Uterus (tissue), 4 donors: ENCODE data around the gene SYTL2. TPM values are rescaled to one million over a fixed set of nuclear protein-coding genes. Genes with fewer than 3 reads are reported as not detected.
A peak's percentile ranks its signal among the peaks of the same experiment; 100 is the strongest.

Source experiments
- DNase-seq, 2 donors: peaks; one replicate each; pipeline ENCODE4 v3.0.0-alpha.2; 2019 to 2020
- H3K27ac ChIP-seq, 2 donors: fragments of 200-600 bp; sonication (generic); 1 replicate in 1 of 2; 2 replicates in 1 of 2; pipeline ENCODE4 v1.5.1; 2016 to 2018
- H3K27me3 ChIP-seq, 2 donors: fragments of 200-600 bp; sonication (generic); one replicate each; pipeline ENCODE4 v1.5.1; 2018 to 2019; ENCODE audit warnings: control low read depth in 1 of 2
- H3K36me3 ChIP-seq, 2 donors: fragments of 200-600 bp; sonication (generic); one replicate each; pipeline ENCODE4 v1.5.1; 2019; ENCODE audit warnings: control low read depth in 1 of 2
- H3K4me1 ChIP-seq, 2 donors: fragments of 200-600 bp; sonication (generic); one replicate each; pipeline ENCODE4 v1.5.1; 2018 to 2019; ENCODE audit warnings: control low read depth in 1 of 2
- H3K4me3 ChIP-seq, 2 donors: fragments of 200-600 bp; sonication (generic); 1 replicate in 1 of 2; 2 replicates in 1 of 2; pipeline ENCODE4 v1.5.1; 2018 to 2019; ENCODE audit warnings: mild to moderate bottlenecking in 1 of 2
- H3K9me3 ChIP-seq, 2 donors: fragments of 200-600 bp; sonication (generic); one replicate each; pipeline ENCODE4 v1.5.1; 2019; ENCODE audit warnings: control low read depth in 1 of 2
- POLR2A ChIP-seq, 2 donors: fragments of 450-650 bp; IDR thresholded peaks; one replicate each; pipeline ENCODE4 v1.6.1; 2016; ENCODE audit warnings: antibody characterized with exemption in 2 of 2, mild to moderate bottlenecking in 1 of 2, moderate library complexity in 1 of 2
- intact Hi-C: fragments of 100-400 bp; cut with DNase I; formaldehyde crosslinking; loops from one replicate; pipeline ENCODE4 v1.15.1; 2023; ENCODE audit warnings: low total_unique reads
- total RNA-seq, 4 donors: library from RNA; depleted of rRNA in 3 of 4; stranded (reverse); fragments of >200 nt in 3 of 4; gene quantifications; one replicate each; pipeline versions ENCODE4 v1.1.0 to v1.2.4, GENCODE V29; 2014 to 2023
- TF ChIP-seq, protein P1 (sequence below), 4 experiments: fragments of 200-600 bp in 2 of 4; fragments of 450-650 bp in 2 of 4; sonication (generic) in 2 of 4; IDR thresholded peaks; one replicate each; pipeline ENCODE4 v1.5.1; 2016 to 2019; ENCODE audit warnings: antibody characterized with exemption in 4 of 4, mild to moderate bottlenecking in 2 of 4, moderate library complexity in 1 of 4
- donor health status: DM: yes; HTN: yes; CAD: no.

The SYTL2 gene
- total RNA-seq, 4 donors from 2014 or later, result 33.0 to 77.4 (median 39.7) TPM

DNA sequence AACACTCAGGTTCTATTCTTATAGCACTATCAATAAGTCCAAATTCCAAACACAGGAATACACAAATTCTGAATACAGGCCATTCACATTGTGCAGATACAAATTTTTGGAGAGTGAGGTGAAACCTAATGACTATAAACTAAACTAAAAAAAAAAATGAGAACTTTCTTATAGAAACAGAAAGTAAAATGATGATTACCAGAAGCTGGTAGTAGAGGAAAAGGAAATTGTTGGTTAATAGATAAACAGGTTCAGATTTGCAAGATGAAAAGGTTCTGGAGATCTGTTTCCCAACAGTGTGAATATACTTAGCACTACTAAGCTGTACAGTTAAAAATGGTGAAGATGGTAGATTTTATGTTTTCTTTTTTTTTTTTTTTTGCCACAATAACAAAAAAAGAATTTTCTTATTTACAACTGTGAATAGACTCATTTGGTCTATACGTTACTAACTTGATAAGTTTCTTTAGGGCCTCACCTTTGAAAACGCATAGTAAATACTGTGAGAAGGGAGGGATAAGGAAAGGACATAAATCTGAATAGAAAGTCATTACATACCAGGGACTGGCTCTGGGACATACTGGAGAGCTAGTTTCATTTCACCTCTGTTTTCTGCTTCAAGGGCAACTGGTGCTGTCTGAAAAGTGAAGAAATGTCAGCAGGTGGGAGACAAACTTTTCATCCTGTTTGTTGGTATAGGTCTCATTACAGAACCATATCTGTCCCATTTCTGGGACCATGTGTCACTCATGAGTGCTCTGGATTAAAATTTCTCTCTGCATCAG, 110.8 kb downstream of the SYTL2 start:
- no peaks in the 10 kb centered on the region for H3K36me3 ChIP-seq
- no peak overlapping the region for H3K4me3 ChIP-seq
- DNase-seq, result no peak
- no peak overlapping the region for H3K27ac ChIP-seq
- no peak for TF ChIP-seq POLR2A (IDR thresholded peaks at IDR 0.05)
- TF ChIP-seq, protein P1, sequence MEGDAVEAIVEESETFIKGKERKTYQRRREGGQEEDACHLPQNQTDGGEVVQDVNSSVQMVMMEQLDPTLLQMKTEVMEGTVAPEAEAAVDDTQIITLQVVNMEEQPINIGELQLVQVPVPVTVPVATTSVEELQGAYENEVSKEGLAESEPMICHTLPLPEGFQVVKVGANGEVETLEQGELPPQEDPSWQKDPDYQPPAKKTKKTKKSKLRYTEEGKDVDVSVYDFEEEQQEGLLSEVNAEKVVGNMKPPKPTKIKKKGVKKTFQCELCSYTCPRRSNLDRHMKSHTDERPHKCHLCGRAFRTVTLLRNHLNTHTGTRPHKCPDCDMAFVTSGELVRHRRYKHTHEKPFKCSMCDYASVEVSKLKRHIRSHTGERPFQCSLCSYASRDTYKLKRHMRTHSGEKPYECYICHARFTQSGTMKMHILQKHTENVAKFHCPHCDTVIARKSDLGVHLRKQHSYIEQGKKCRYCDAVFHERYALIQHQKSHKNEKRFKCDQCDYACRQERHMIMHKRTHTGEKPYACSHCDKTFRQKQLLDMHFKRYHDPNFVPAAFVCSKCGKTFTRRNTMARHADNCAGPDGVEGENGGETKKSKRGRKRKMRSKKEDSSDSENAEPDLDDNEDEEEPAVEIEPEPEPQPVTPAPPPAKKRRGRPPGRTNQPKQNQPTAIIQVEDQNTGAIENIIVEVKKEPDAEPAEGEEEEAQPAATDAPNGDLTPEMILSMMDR (IDR thresholded peaks at IDR 0.05), result no peak
- H3K27me3 ChIP-seq, result no peaks in the 10 kb centered on the region
- H3K9me3 ChIP-seq, result no peaks in the 10 kb centered on the region
- intact Hi-C loops, result no loop called here
- H3K4me1 ChIP-seq, result no peaks in the 10 kb centered on the region

DNA sequence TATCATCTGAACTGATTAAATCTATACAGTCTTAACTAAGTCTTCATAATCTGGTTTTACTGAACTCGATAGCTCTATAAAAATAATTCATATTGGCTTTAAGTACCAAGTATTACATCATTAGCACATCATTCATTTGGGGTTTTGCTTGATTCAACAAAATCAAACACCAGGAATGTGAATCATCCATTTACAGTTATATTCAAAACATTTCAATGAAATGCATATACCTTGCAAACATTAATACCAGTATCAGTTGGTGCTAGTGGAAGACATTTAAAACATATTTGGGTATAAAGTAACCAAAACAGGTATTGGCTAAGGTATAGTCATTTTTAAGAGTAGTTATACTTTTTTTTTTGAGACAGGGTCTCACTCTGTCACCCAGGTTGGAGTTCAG, 112.7 kb downstream of the SYTL2 start:
- no peak overlapping the region for H3K4me3 ChIP-seq
- no peaks in the 10 kb centered on the region for H3K9me3 ChIP-seq
- intact Hi-C loops, result no loop called here
- no peaks in the 10 kb centered on the region for H3K27me3 ChIP-seq
- no peak for TF ChIP-seq POLR2A (IDR thresholded peaks at IDR 0.05)
- TF ChIP-seq, protein P1 (IDR thresholded peaks at IDR 0.05), result no peak
- no peaks in the 10 kb centered on the region for H3K4me1 ChIP-seq
- DNase-seq, result no peak
- no peak overlapping the region for H3K27ac ChIP-seq
- no peaks in the 10 kb centered on the region for H3K36me3 ChIP-seq

DNA sequence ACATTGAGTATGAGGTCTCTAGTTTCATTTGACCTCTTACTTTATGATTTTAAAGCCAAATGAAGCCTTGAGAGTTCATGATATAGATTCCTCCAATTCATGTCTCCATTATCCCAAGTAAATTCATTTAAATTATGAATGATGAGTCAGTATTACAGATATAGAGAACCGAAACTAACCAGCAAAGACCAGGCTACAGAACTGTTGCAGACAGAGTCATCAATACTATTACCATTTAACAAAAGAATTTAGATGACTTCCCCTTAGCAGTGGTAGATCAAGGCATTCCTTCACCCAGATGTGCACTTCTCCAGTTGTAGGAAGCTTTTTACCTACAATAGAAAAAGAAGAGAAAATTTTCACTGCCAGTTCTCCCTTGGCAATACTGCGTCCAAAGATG, 113.2 kb downstream of the SYTL2 start:
- H3K36me3 ChIP-seq, result no peaks in the 10 kb centered on the region
- no peak overlapping the region for H3K27ac ChIP-seq
- no peaks in the 10 kb centered on the region for H3K9me3 ChIP-seq
- no peak for DNase-seq
- TF ChIP-seq, protein P1 (IDR thresholded peaks at IDR 0.05), result no peak
- TF ChIP-seq POLR2A (IDR thresholded peaks at IDR 0.05), result no peak
- H3K27me3 ChIP-seq, result no peaks in the 10 kb centered on the region
- intact Hi-C loops, result no loop called here
- H3K4me3 ChIP-seq, result no peak overlapping the region
- no peaks in the 10 kb centered on the region for H3K4me1 ChIP-seq

DNA sequence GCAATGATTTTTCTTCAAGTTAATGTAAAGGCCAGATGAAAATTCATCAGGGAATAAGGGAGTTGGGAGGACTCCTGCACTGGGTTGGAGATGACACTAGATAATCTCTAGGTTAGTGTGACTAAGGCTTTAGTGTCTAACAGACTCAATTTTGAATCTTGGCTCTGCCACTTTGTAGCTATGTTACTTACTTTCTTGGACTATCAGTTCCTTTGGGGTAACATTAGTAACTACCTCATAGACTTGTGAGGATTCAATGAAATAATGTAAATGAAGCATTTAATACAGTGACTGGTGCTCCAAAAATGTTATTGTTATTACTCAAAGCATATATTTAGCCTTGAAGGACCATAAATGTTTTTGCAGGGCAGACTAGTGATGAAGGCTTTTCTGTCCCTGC, 115.4 kb downstream of the SYTL2 start:
- DNase-seq, result no peak
- Histone ChIP-seq H3K4me1 (no peaks in the 10 kb centered on the region), H3K36me3 (no peaks in the 10 kb centered on the region), H3K4me3 (no peak overlapping the region), H3K27me3 (no peaks in the 10 kb centered on the region), H3K27ac (no peak overlapping the region), H3K9me3 (no peaks in the 10 kb centered on the region)
- TF ChIP-seq, protein P1 (IDR thresholded peaks at IDR 0.05), result no peak
- no peak for TF ChIP-seq POLR2A (IDR thresholded peaks at IDR 0.05)
- intact Hi-C loops, result no loop called here

DNA sequence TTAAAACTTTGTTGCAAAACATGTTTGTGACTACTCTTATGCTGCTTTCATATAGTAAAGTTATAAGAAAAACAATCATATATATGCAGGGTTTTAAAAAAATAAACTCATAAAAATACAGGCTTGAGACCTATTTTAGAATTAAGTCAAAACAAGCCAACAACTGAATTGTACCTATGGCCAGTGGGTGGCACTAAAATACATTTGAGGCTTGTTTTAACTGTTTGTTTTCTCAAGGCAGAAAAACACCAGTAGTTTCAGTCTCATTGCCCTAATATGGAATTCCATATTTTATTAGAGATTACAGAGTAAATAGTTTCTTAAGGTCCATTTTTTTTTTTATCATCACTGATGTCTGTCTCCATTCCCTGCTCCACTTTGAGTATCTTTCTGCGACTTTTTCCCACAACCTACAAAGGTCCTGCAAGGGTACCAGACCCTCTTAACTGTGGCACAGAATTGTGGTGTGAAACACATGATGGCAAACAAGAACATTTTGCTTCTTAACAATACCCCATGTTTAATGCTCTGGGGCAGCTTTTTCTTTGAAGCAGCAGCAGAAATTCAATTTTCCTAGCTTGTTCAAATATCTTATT, 116.5 kb downstream of the SYTL2 start:
- Histone ChIP-seq H3K4me3 (no peak overlapping the region), H3K4me1 (no peaks in the 10 kb centered on the region), H3K9me3 (no peaks in the 10 kb centered on the region), H3K27me3 (no peaks in the 10 kb centered on the region), H3K36me3 (no peaks in the 10 kb centered on the region), H3K27ac (no peak overlapping the region)
- no peak for TF ChIP-seq POLR2A (IDR thresholded peaks at IDR 0.05)
- TF ChIP-seq, protein P1 (IDR thresholded peaks at IDR 0.05), result peak; percentile 32 to 42 (median 37)
- intact Hi-C loops, result no loop called here
- no peak for DNase-seq
